Activated T-cell treated with anti-CD3 and anti-CD28 coated beads, Interleukin-2, amount 50 U/mL, for 1 hour (primary cell): Measurements from ENCODE around the gene SPPL2B.
A peak's percentile ranks its signal among the peaks of the same experiment; 100 is the strongest.

Experiments
- DNase-seq: peaks from one replicate; pipeline ENCODE4 v3.0.0-alpha.2; 2020

SPPL2B gene

GRCh38 chr19:2324220-2324948, 4.1 kb upstream of the SPPL2B start:
- DNase-seq, result no peak

GRCh38 chr19:2325281-2326046, 3.0 kb upstream of the SPPL2B start:
- DNase-seq, result no peak

- no peak for DNase-seq
These were observed 1.7 kb upstream of the SPPL2B start for GRCh38 chr19:2326699-2327360.

- peak; percentile 53 for DNase-seq
These were observed 597 bp upstream of the SPPL2B start for GRCh38 chr19:2327773-2328400.

GRCh38 chr19:2329149-2329478, 630 bp downstream of the SPPL2B start:
- no peak for DNase-seq

GRCh38 chr19:2329501-2329916, 1.0 kb downstream of the SPPL2B start:
- no peak for DNase-seq

- no peak for DNase-seq
These were observed 1.8 kb downstream of the SPPL2B start for GRCh38 chr19:2330255-2330631.

GRCh38 chr19:2330632-2331284, 2.3 kb downstream of the SPPL2B start:
- no peak for DNase-seq

- DNase-seq, result no peak
These were observed 3.2 kb downstream of the SPPL2B start for GRCh38 chr19:2331601-2332246.

GRCh38 chr19:2332341-2333026, 4.0 kb downstream of the SPPL2B start:
- DNase-seq, result peak; percentile 59

- no peak for DNase-seq
These were observed 4.7 kb downstream of the SPPL2B start for GRCh38 chr19:2333027-2333806.

GRCh38 chr19:2333807-2334211, 5.3 kb downstream of the SPPL2B start:
- DNase-seq, result no peak

GRCh38 chr19:2334426-2334825, 5.9 kb downstream of the SPPL2B start:
- DNase-seq, result no peak

- no peak for DNase-seq
These were observed 6.7 kb downstream of the SPPL2B start for GRCh38 chr19:2334986-2335846.

GRCh38 chr19:2335848-2336247, 7.4 kb downstream of the SPPL2B start:
- DNase-seq, result no peak

- no peak for DNase-seq
These were observed 8.2 kb downstream of the SPPL2B start for GRCh38 chr19:2336528-2337328.

GRCh38 chr19:2337329-2337707, 8.8 kb downstream of the SPPL2B start:
- no peak for DNase-seq

GRCh38 chr19:2338055-2338615, 9.7 kb downstream of the SPPL2B start:
- no peak for DNase-seq
